ENCODE data around the gene SLC34A1.

GRCh38 chr5:177426566-177427210 lies 42.5 kb downstream of the SLC34A1 start, which contains the start of gene GRK6:
- TF ChIP-seq EZH2 (IDR thresholded peaks at IDR 0.05; ENCODE audit: borderline replicate concordance, insufficient read depth, low read depth, low read length, poor library complexity, severe bottlenecking) (no peak), CTCF (IDR thresholded peaks at IDR 0.05) (no peak)
